NAMALWA (cell line): Measurements from ENCODE around the gene SCRN1.
A peak's percentile ranks its signal among the peaks of the same experiment; 100 is the strongest.

Experiments used
- DNase-seq: peaks from one replicate; pipeline ENCODE4 v3.0.0-alpha.2; 2015; ENCODE audit warnings: low spot score

The SCRN1 gene, protein sequence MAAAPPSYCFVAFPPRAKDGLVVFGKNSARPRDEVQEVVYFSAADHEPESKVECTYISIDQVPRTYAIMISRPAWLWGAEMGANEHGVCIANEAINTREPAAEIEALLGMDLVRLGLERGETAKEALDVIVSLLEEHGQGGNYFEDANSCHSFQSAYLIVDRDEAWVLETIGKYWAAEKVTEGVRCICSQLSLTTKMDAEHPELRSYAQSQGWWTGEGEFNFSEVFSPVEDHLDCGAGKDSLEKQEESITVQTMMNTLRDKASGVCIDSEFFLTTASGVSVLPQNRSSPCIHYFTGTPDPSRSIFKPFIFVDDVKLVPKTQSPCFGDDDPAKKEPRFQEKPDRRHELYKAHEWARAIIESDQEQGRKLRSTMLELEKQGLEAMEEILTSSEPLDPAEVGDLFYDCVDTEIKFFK

DNA sequence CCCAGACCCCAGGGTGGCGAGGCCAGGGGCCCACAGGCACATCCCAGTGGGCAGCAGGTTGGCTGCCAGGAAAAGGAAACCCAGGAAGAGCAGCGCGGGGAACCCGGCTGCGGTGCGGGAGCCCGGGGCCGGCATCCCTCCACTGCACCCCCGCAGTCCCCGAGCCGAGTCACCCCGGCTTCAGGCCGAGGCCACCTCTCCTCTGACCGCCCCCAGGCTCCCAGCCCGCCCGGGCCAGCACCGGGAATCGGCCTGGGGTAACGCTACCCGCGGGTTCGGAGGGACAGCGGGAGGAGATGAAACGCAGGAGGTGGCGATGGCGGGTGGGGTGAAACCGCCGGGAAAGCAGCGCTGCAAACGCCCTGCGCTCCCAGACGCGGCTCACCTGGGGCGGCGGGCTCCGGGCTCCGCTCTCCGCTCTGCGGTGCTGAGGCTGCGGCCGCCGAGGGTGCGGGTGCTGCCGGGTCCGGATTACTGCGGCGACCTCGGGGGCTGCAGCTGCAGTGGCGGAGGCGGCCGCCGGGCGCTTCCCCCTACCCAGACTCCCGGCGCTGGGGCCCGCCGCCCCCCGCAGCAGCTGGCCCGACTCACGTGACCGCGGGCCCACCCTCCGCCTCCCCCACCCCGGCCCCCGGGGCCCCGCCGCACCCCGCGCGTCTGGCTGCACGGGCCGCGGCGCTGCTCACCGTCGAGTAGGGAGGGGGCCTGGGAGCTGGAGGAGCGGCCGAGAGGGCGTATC is at the start of gene SCRN1:
SCRN1 (minus strand) TSS at position 545 of the 739 bp plus-strand sequence. CDS start 20,734 bp downstream, outside the sequence.
- peak; percentile 77 for DNase-seq

DNA sequence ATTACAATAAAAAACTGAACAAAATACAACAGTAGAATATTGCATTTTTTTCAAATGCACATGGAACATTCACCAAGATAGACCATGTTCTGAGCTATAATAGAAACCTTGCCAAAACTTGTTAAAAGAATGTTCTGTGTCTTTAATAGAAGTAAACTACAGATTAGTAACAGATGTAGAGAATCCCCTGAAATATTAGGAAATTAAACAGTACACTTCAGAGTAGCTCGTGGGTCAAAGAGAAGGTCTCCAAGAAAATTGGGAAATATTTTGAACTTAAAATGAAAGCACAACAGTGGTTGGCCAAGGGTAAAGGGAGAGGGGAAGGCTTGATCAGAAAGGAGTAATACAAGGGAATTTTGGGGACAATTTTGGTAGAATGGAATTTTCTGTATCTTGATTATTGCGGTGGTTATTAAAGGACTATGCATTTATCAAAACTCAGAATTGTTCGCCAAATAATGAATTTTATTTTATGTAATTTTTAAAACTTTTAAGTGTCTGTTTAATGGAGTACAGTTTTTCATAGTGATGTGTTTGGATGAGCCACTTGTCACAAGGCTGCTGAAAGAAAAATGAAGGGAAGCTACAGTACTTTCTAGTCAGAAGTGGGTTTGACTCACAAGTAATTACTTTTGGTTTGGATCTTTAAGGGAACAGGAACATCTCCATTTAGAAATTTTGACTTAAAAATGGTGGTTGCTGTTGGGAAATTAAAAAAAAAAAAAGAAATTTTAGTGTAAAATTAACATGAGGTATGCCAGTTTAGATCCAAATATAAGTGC is 48.8 kb upstream of the SCRN1 start:
- no peak for DNase-seq

DNA sequence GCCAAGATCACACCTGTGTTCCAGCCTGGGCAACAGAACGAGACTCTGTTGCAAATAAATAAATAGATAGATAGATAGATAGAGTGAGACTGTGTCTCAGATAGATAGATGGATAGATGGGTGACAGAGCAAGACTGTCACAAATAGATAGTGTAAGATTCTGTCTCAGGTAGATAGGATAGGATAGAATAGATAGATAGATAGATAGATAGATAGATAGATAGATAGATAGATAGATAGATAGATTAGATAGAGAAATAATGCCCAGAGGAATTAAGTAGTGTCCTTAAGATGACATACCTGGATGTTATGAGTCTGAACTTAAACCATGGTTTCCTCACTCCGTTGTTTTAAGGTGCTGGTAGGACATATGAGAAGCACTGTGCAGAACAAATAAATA is 46.6 kb upstream of the SCRN1 start:
- DNase-seq: no peak

DNA sequence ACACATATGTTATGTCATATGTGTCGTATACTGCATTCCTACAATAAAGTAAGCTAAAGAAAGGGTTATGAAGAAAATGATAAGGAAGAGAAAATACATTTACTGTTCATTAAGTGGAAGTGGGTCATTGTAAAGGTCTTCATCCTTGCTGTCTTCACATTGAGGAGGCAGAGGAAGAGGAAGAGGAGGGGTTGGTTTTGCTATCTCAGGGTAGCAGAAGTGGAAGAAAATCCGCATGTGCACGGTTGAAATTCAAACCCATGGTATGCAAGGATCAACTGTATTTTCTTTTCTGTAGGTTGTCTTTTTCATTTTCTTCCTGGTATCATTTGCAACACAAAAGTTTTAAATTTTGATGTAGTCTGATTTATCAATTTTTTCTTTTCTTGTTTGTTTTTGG is 44.9 kb upstream of the SCRN1 start:
- no peak for DNase-seq

DNA sequence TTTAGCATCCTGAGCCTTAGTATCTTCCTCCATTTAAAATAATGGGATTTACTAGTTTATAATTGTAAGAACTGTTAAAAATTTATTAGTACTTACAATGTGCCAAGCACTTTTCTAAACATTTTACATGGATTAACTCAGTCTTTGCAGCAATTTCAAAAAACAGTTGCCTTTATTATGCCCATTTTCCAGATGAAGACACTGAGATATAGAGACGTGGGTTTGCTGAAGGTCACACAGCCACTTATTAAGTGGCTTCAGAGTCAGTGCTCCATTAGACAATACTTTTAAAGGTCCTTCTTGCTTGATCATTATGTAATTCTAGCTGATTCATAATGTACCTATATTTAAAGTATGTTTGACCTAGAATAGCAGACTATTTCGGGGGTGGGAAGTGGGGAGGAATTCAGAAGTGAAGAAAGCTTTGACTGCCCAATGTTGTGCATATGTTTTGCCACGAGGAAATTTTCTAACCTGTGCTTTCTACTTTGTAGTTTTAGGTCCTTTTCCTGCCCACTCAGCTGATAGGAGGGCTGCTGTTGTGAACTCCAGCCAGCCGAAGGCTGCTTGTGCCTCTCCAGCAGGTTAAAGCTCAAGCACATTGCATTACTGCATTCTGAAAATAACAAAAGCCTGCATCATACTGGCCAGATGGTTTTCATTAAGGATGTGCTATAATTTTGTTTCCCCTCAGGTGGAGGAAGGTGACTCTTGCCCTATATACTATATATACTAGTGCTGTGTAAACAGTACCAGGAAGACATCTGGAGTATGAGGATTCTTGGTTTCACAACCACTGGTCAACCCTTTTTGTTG is 42.9 kb upstream of the SCRN1 start:
- peak; percentile 21 for DNase-seq

DNA sequence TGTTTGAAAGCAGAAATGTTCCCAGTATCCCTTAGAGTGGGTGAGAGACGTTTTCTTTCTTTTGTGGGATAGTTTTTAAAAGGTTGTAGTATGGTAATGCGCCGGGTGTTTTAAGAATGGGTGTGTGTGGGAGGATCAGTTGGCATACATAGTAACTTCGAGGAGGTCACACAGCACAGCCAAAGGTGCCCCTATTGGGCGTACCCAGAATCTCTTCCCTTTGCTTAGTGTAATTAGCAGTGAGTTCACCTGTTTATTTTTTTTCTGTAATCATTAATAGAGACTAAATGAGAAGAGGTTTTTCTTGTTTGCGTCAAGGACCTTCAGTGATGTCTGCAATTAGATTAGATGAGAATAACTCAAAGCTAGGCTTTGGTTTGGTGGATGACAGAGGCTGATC is 40.1 kb upstream of the SCRN1 start:
- DNase-seq: peak; percentile 82

DNA sequence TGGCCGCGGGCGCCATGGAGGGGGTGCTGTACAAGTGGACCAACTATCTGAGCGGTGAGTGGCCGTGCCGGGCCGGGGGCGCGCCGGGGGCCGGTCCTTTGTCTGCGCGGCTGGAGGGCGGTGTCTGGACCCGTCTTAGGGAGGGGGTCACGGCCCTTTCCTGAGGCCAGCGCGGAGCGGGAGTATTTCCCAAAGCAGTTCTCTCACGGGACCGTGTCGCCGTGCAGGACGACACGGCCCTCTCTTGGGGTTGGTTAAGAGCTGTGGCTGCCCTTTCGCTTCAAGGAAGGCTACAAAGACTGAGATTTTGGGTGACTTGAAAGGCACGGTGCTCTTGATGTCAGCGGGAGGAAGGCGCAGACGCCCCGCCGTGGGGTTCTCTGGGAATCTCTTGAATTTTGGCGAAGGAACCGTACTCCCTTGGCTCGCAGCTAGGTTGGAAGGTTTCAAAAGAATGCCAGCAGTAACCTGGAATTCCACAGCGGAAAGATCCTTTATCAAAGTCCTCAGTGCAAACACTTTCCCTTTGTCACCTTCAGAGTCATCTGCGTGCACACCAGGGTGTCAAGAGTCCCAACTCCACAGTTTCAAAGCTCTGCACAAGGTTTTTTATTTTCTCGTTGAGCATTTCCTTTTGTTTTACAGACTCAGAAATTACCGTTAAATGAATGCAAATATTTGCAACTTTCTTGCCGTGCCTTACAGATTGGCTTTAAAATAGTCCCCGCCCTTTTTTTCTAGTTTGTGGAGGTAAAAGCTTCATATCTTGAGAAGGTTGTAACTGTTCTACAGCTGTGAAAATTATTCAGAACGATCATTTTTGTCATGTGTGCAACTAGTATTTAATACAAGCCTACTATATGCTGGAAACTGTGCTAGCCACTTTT is 39.4 kb upstream of the SCRN1 start:
- peak; percentile 88 for DNase-seq

DNA sequence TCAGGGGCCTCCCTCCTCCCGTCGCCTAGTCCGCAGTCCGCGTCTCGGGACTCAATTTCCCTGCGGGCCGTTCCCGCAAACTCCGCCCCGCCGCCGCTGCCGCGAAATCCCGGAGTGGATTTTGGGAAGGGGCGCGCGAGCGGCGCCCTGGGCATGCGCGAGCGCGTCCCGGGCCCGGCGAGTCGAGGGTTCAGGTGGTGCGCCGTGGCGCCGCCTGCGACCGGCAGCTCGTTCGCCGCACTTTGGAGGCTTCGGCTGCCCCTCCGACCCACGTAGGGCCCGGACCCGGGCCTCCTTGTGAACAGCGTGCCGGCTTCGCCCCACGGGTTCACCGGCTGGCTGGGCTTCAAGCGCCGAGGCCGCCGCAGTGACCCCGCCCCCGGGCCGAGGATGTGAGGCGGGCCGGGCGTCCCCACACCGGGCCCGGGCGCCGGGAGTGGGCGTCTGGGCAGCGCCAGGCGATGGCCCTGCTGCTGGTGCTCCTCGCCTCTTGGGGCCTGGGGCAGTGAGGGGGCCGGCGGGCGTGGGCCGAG is 38.7 kb upstream of the SCRN1 start, which contains the start of gene PLEKHA8:
PLEKHA8 (plus strand) TSS at position 197 of the 533 bp plus-strand sequence. CDS start 351 bp downstream, outside the sequence.
- peak; percentile 97 for DNase-seq

DNA sequence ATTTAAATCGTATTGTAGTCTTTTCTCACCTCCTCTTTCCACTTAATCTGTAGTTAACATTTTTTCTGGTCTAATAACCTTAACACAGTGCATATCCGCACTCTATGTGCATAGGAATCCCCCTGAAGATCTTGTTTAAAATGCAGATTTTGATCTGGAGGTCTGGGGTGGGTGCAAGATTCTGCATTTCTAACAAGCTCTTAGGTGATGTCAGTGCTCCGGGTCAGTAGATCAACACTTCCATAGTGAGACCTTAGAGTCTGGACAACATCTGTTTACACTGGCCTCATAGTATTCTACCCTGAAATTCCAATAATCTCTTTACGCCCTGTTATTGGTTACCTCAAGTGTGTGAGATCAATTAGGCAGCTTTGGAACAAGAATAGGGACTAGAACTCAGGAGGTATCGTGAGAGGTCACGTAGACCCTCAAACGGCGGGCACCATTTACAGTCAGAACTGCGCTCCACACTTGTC is 38.2 kb upstream of the SCRN1 start:
- DNase-seq: no peak

DNA sequence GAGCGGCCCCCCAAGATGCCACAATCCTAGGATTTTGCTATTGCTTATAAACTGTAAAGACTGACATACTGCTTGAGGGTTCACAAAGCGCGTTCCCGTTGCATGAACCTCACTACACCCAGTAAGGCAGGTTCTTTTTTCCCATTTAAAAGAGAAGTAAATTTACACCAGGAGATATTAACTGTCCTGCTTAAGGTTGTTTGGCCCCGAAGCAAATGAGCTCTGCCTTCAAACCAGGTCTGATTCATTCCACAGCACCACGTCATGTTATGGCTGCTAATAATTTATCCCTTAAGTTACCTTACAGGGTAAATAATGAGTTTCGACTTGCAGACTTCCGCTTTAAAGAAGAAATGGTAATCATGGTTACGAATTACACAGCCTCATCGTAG is 37.5 kb upstream of the SCRN1 start:
- peak; percentile 92 for DNase-seq

DNA sequence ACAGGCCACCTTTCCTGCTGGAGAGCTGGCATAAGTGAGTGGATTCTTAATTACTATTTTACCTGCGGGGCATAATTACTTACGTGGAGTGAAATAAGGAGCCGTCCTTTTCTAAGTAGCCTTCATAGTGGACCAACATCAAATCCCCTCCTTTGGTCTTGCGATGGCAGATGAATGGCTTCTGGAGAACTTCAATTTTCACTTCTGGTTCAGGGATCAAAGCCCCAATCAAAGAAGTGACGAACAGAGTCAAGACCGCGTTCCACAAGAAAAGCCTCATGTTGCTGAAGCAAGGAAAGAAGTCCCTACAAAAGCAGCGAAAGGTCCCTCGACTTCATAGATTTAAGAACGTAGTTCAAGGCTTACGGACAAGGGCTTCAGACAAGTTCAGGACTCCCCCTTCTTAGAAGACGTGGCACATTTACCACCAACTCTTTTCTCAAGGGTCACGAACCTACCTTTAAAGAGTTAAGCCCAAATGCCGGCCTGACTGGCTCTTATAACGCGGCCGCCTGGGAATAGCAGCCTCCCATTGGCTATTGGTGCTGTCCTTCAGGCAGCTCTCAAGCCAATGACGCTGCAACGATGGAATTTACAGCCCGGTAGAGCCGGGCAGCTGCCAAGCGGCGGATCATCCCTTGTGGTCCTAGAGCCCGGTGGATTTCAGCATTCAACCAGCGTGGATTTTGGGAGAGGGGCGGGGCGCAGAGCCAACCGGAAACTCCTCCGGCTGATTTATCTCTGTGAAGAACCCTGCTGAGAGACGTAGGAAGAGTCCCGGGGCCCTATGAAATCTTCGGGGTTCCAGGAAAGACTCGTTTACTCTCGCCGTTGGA is 36.8 kb upstream of the SCRN1 start, which contains the start of gene FKBP14:
FKBP14 (minus strand) TSS at position 474 of the 836 bp plus-strand sequence; CDS start at position 280, 194 bp downstream.
- DNase-seq: peak; percentile 99

DNA sequence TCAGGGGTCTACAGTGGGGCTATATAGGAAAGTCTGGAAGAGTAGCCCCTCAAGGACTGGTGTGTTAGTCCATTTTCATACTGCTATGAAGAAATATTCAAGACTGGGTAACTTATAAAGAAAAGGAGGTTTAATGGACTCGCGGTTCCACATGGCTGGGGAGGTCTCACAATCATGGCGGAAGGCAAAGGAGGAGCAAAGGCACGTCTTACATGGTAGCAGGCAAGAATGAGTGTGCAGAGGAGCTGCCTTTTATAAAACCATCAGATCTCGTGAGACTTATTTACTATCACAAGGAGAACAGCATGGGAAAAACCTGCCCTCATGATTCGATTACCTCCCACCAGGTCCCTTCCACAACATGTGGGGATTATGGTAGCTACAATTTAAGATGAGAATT is 33.9 kb upstream of the SCRN1 start:
- DNase-seq: no peak

DNA sequence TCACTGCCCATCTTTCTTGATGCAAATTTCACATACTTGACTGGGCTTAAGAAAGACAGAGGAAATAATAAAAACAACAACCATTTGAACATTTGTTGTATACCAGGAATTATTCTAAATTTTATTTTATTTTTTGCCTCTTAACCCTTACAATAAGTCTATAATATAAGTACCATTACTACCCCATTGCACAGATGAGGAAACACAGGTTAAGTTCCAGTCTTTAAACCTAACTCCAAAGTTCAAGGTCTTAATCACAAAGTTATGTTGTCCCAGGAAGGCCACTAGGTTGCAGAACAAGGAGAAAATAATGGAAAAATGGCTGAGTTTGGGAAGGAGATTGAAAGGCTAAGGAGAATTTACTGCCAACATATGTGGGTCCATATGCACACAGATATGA is 33.4 kb upstream of the SCRN1 start:
- DNase-seq: no peak

DNA sequence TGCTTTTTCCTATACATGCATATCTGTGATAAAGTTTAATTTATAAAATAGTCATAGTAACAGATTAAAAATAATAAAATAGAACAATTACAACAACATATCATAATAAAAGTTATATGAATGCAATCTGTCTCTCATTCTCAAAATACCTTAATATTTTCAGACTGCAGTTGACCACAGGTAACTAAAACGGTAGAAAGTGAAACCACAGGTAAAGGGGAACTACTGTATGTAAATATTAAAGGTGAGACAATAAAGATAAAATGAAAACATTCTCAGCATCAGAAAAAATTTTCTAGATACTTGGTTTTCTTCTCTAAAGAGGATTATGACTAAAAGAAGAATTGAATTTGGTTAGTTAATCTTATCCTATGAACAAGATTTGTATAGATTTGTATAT is 30.9 kb upstream of the SCRN1 start:
- no peak for DNase-seq

DNA sequence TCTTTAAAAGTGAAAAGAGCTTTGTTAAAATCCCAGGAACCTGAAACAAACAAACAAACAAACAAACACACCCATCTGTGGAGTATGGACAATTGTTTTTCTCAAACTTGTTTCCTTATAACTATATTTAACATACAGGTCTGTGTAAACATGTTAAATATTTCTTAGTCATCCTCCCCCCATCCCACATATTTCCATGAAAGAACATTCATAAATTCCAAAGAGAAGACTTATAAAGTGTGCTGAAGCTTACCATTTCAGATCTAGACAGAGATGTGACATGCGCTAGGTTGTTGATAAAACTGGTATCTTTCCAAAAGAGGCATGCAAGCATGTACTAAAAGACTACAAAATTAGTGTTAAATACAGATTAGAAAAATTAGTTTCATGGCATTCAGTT is 30.4 kb upstream of the SCRN1 start:
- no peak for DNase-seq

DNA sequence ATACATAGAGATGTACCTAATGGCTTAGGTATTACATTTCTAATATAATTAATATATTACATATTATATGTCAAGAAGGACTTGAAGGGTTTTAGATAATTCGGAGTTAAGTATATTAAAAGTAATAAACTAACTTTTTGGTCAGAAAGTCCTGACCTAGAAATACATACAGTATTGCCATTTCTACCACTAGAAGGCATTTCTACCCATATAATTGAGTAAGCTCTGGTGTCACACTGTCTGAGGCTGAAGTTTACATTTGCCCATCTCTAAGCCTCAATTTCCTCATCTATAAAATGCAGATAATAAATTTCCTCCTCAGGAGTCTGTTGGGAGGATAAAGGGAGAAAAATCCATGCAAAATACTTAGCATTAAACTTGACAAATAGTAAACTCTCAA is 29.8 kb upstream of the SCRN1 start:
- DNase-seq: no peak

DNA sequence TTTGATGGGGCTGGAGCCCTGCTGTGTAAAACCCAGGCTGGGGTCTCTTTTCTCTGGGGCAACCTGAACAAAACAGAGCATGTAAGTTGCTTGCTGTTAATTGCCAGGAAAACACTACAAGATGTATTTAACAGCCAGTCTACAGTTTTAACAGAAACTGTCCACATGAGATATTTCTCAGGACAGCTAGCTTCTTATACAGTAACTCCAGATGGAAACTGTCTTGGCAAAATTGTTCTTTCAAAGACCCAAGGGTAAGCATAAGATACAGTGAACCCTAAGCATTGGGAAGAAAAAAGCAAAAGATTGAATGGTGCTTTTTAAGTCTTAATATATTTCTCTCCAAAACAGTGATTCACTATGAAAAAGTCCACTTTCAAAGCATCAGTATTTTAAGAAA is 28.9 kb upstream of the SCRN1 start:
- DNase-seq: no peak

DNA sequence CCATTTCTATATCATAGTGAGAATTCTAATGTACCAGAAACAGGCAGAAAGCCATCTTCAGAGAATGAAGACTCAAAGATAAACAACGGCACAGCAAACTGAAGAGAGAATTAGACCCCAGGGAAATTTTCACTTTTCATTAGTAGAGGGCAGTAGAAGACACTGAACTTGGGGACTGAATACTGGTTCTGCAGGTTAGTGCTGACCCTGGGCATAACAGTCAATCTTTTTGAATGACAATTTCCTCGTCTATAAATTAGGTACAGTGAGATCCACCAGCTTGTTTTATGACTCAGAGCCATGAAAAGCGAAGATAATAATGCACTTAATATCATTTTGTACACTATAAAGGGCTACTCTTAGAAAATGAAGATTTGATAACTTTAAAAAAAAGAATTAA is 23.2 kb upstream of the SCRN1 start:
- no peak for DNase-seq

DNA sequence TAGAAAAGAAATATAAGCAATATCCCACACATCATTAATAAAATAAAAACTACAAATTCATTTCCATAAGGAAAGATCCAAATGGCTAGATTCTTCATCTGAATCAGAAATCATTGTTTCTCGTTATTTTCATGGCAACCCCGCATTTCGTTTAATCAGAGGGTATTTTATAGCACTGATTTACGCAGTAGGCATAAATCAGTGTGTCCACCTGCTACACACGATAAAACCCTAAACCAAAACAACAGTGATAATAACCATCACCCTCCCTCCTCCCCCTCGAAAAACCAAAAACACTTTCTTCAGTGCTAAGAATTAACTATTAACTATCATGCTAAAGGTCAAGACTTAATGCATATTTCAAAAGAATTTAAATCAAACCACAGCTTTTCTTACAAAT is 20.4 kb upstream of the SCRN1 start:
- DNase-seq: no peak
